Activated naive CD4-positive, alpha-beta T cell treated with anti-CD3 and anti-CD28 coated beads, Interleukin-2, amount 10 ng/mL, durations not matched to agents 7 days and 5 days (primary cell): ENCODE data around the gene PEBP1.
"Not testable (repeated sequence)": the region's sequence is repeated elsewhere in the genome, so short reads cannot be mapped to it uniquely, and the experiment has no call there.

Experiments
- CTCF ChIA-PET: fragments of 350-600 bp; sonication (Branson Sonifier 250); formaldehyde crosslinking; loops from one replicate; lab custom pipeline; 2021; ENCODE audit warnings: antibody characterized with exemption; lab: Charles Lee
- DNase-seq: peaks from one replicate; pipeline ENCODE4 v3.0.0-alpha.2; 2020
- H3K27ac Mint-ChIP-seq: one replicate; pipeline ENCODE4 v1.8.0; 2021; ENCODE audit warnings: mild to moderate bottlenecking, moderate library complexity, mixed read lengths
- H3K27me3 Mint-ChIP-seq: one replicate; pipeline ENCODE4 v1.8.0; 2021; ENCODE audit warnings: mild to moderate bottlenecking, mixed read lengths
- H3K36me3 Mint-ChIP-seq: one replicate; pipeline ENCODE4 v1.8.0; 2021; ENCODE audit warnings: mixed read lengths
- H3K4me1 Mint-ChIP-seq: one replicate; pipeline ENCODE4 v1.8.0; 2021; ENCODE audit warnings: mixed read lengths
- H3K4me3 Mint-ChIP-seq: one replicate; pipeline ENCODE4 v1.8.0; 2021; ENCODE audit warnings: mild to moderate bottlenecking, moderate library complexity, mixed read lengths
- H3K9me3 Mint-ChIP-seq: one replicate; pipeline ENCODE4 v1.8.0; 2021; ENCODE audit warnings: mixed read lengths

Gene PEBP1

GRCh38 chr12:118119449-118119879 lies 16.5 kb upstream of the PEBP1 start:
- no peaks in the 10 kb centered on the region for H3K36me3 Mint-ChIP-seq
- H3K27ac Mint-ChIP-seq, result no peak overlapping the region
- H3K4me1 Mint-ChIP-seq, result peaks cover 8% of the 10 kb centered on the region
- CTCF ChIA-PET, result interaction anchor here (1.0 to 3.4 kb wide), 2 partner anchors 257 to 918 kb away, joined by 3 to 47 read pairs; partner anchors contain the start of gene SUDS3
- H3K4me3 Mint-ChIP-seq, result no peak overlapping the region
- H3K9me3 Mint-ChIP-seq, result no peaks in the 10 kb centered on the region
- no peak for DNase-seq
- H3K27me3 Mint-ChIP-seq, result no peaks in the 10 kb centered on the region

GRCh38 chr12:118120579-118121363 lies 15.2 kb upstream of the PEBP1 start:
- Mint-ChIP-seq H3K9me3 (no peaks in the 10 kb centered on the region), H3K4me3 (no peak overlapping the region), H3K36me3 (no peaks in the 10 kb centered on the region), H3K27me3 (no peaks in the 10 kb centered on the region), H3K27ac (no peak overlapping the region), H3K4me1 (peaks cover 8% of the 10 kb centered on the region)
- DNase-seq, result peak; percentile 75
- CTCF ChIA-PET, result interaction anchor here (0.7 to 3.4 kb wide), 10 partner anchors 11 to 284 kb away, joined by 3 to 47 read pairs (median 4); partner anchors contain the start of genes PEBP1 and SUDS3

GRCh38 chr12:118122264-118122663 lies 13.7 kb upstream of the PEBP1 start:
- Mint-ChIP-seq H3K27me3 (no peaks in the 10 kb centered on the region), H3K9me3 (no peaks in the 10 kb centered on the region), H3K36me3 (no peaks in the 10 kb centered on the region), H3K27ac (no peak overlapping the region), H3K4me1 (peaks cover 8% of the 10 kb centered on the region), H3K4me3 (no peak overlapping the region)
- no peak for DNase-seq
- CTCF ChIA-PET, result interaction anchor here (1.9 to 3.4 kb wide), 3 partner anchors 14 to 255 kb away, joined by 4 to 47 read pairs (median 5); partner anchors contain the start of genes PEBP1 and SUDS3

GRCh38 chr12:118124333-118124874 lies 11.5 kb upstream of the PEBP1 start:
- H3K27me3 Mint-ChIP-seq, result no peaks in the 10 kb centered on the region
- H3K4me1 Mint-ChIP-seq, result peaks cover 8% of the 10 kb centered on the region
- H3K4me3 Mint-ChIP-seq, result no peak overlapping the region
- no peaks in the 10 kb centered on the region for H3K36me3 Mint-ChIP-seq
- no peaks in the 10 kb centered on the region for H3K9me3 Mint-ChIP-seq
- CTCF ChIA-PET, result interaction anchor here (1.2 kb wide), 1 partner anchor 252 kb away, joined by 8 read pairs; the partner anchor contains the start of gene SUDS3
- DNase-seq, result no peak
- no peak overlapping the region for H3K27ac Mint-ChIP-seq

- Mint-ChIP-seq H3K27me3 (no peaks in the 10 kb centered on the region), H3K4me3 (no peak overlapping the region)
Observed at GRCh38 chr12:118125743-118126118, 10.2 kb upstream of the PEBP1 start.

GRCh38 chr12:118126119-118126757 lies 9.7 kb upstream of the PEBP1 start:
- Mint-ChIP-seq H3K27ac (no peak overlapping the region), H3K4me1 (no peaks in the 10 kb centered on the region), H3K36me3 (no peaks in the 10 kb centered on the region), H3K27me3 (no peaks in the 10 kb centered on the region), H3K4me3 (no peak overlapping the region), H3K9me3 (no peaks in the 10 kb centered on the region)
- DNase-seq, result no peak
- CTCF ChIA-PET, result interaction anchor here (1.2 kb wide), 1 partner anchor 10 kb away, joined by 3 read pairs; the partner anchor contains the start of gene PEBP1

More at GRCh38 chr12:118125743-118126118, 10.2 kb upstream of the PEBP1 start:
- H3K27ac Mint-ChIP-seq, result no peak overlapping the region
- DNase-seq, result no peak
- no peaks in the 10 kb centered on the region for H3K9me3 Mint-ChIP-seq
- H3K4me1 Mint-ChIP-seq, result peaks cover 3% of the 10 kb centered on the region
- CTCF ChIA-PET, result interaction anchor here (1.2 kb wide), 1 partner anchor 10 kb away, joined by 3 read pairs; the partner anchor contains the start of gene PEBP1
- no peaks in the 10 kb centered on the region for H3K36me3 Mint-ChIP-seq

GRCh38 chr12:118127867-118128266 lies 8.1 kb upstream of the PEBP1 start:
- Mint-ChIP-seq H3K27ac (no peak overlapping the region), H3K27me3 (no peaks in the 10 kb centered on the region), H3K9me3 (no peaks in the 10 kb centered on the region), H3K36me3 (no peaks in the 10 kb centered on the region), H3K4me3 (no peak overlapping the region), H3K4me1 (peaks cover 8% of the 10 kb centered on the region)
- CTCF ChIA-PET, result interaction anchor here (0.5 to 0.6 kb wide), 2 partner anchors 27 to 64 kb away, joined by 4 read pairs; no protein-coding TSS in a partner anchor
- no peak for DNase-seq

GRCh38 chr12:118129436-118129835 lies 6.5 kb upstream of the PEBP1 start:
- H3K27me3 Mint-ChIP-seq, H3K36me3 Mint-ChIP-seq, DNase-seq, H3K4me3 Mint-ChIP-seq, H3K27ac Mint-ChIP-seq, H3K9me3 Mint-ChIP-seq, CTCF ChIA-PET: not testable (repeated sequence)
- peaks cover 12% of the 10 kb centered on the region for H3K4me1 Mint-ChIP-seq

- peak; percentile 46 for DNase-seq
- CTCF ChIA-PET, result interaction anchor here (1.1 to 1.4 kb wide), 3 partner anchors 11 to 239 kb away, joined by 3 to 8 read pairs (median 4); partner anchors contain the start of gene SUDS3
- Mint-ChIP-seq H3K27me3 (no peaks in the 10 kb centered on the region), H3K27ac (peak overlapping the region; percentile 82), H3K36me3 (peaks cover 24% of the 10 kb centered on the region), H3K4me1 (peaks cover 38% of the 10 kb centered on the region), H3K4me3 (peak overlapping the region; percentile 95), H3K9me3 (no peaks in the 10 kb centered on the region)
Observed at GRCh38 chr12:118136559-118137003, 657 bp downstream of the PEBP1 start.

GRCh38 chr12:118137148-118137678 lies 1.3 kb downstream of the PEBP1 start:
- DNase-seq, result no peak
- no peaks in the 10 kb centered on the region for H3K9me3 Mint-ChIP-seq
- H3K36me3 Mint-ChIP-seq, result peaks cover 27% of the 10 kb centered on the region
- H3K27me3 Mint-ChIP-seq, result no peaks in the 10 kb centered on the region
- peaks cover 33% of the 10 kb centered on the region for H3K4me1 Mint-ChIP-seq
- peak overlapping the region; percentile 95 for H3K4me3 Mint-ChIP-seq
- peak overlapping the region; percentile 82 for H3K27ac Mint-ChIP-seq
- CTCF ChIA-PET, result interaction anchor here (1.1 kb wide), 1 partner anchor 29 kb away, joined by 4 read pairs; no protein-coding TSS in a partner anchor

- H3K36me3 Mint-ChIP-seq, result peaks cover 48% of the 10 kb centered on the region
- H3K4me3 Mint-ChIP-seq, result no peak overlapping the region
- no peaks in the 10 kb centered on the region for H3K9me3 Mint-ChIP-seq
- CTCF ChIA-PET, result no interaction called here
- no peak for DNase-seq
- H3K27me3 Mint-ChIP-seq, result no peaks in the 10 kb centered on the region
- peaks cover 25% of the 10 kb centered on the region for H3K4me1 Mint-ChIP-seq
- no peak overlapping the region for H3K27ac Mint-ChIP-seq
Observed at GRCh38 chr12:118140825-118141224, 4.9 kb downstream of the PEBP1 start.

GRCh38 chr12:118144499-118144898 lies 8.6 kb downstream of the PEBP1 start:
- H3K27ac Mint-ChIP-seq, result no peak overlapping the region
- no peak overlapping the region for H3K4me3 Mint-ChIP-seq
- H3K27me3 Mint-ChIP-seq, result no peaks in the 10 kb centered on the region
- H3K36me3 Mint-ChIP-seq, result peaks cover 52% of the 10 kb centered on the region
- CTCF ChIA-PET, result no interaction called here
- H3K9me3 Mint-ChIP-seq, result no peaks in the 10 kb centered on the region
- DNase-seq, result no peak
- peaks cover 6% of the 10 kb centered on the region for H3K4me1 Mint-ChIP-seq

GRCh38 chr12:118145113-118145797 lies 9.3 kb downstream of the PEBP1 start:
- no peak for DNase-seq
- H3K4me1 Mint-ChIP-seq, result peaks cover 6% of the 10 kb centered on the region
- no peak overlapping the region for H3K4me3 Mint-ChIP-seq
- CTCF ChIA-PET, result no interaction called here
- H3K27ac Mint-ChIP-seq, result peak overlapping the region; percentile 47
- no peaks in the 10 kb centered on the region for H3K9me3 Mint-ChIP-seq
- H3K27me3 Mint-ChIP-seq, result no peaks in the 10 kb centered on the region
- H3K36me3 Mint-ChIP-seq, result peaks cover 46% of the 10 kb centered on the region
